ENCODE results near the gene CAD.

GRCh38 chr2:27284996-27285395 lies 67.8 kb downstream of the CAD start:
- TF ChIP-seq CTCF (IDR thresholded peaks at IDR 0.05) (no peak), POLR2A (IDR thresholded peaks at IDR 0.05) (no peak)

Data from uterus (tissue), 2 donors.